Subcutaneous abdominal adipose tissue (tissue), 5 donors: Measurements from ENCODE around the gene IGDCC3.

Experiments used
- H3K27ac ChIP-seq: one replicate; pipeline ENCODE4 v1.7.0; 2013; ENCODE audit warnings: low read depth, mild to moderate bottlenecking, inconsistent platforms, low read length, moderate library complexity
- H3K27me3 ChIP-seq, 5 donors: one replicate each; pipeline ENCODE4 v1.7.0; 2013; ENCODE audit warnings: low read length in 5 of 5, inconsistent platforms in 1 of 5; ENCODE audit not compliant: control insufficient read depth in 5 of 5, insufficient read depth in 4 of 5
- H3K36me3 ChIP-seq, 5 donors: one replicate each; pipeline ENCODE4 v1.7.0; 2013; ENCODE audit warnings: low read length in 5 of 5; ENCODE audit not compliant: control insufficient read depth in 5 of 5, insufficient read depth in 5 of 5
- H3K4me1 ChIP-seq, 5 donors: one replicate each; pipeline ENCODE4 v1.7.0; 2013; ENCODE audit warnings: low read length in 5 of 5, mild to moderate bottlenecking in 3 of 5, moderate library complexity in 1 of 5; ENCODE audit not compliant: control insufficient read depth in 5 of 5, insufficient read depth in 5 of 5
- H3K4me3 ChIP-seq, 5 donors: one replicate each; pipeline ENCODE4 v1.7.0; 2013; ENCODE audit warnings: low read length in 5 of 5, low read depth in 1 of 5
- H3K9ac ChIP-seq, 5 donors: one replicate each; pipeline ENCODE4 v1.7.0; 2013; ENCODE audit warnings: low read length in 5 of 5, mild to moderate bottlenecking in 4 of 5, moderate library complexity in 3 of 5
- H3K9me3 ChIP-seq, 5 donors: one replicate each; pipeline ENCODE4 v1.7.0; 2013; ENCODE audit warnings: low read length in 5 of 5; ENCODE audit not compliant: control insufficient read depth in 5 of 5
- donor health status: healthy.
- donor health status: healthy.
- donor health status: healthy.
- donor health status: healthy.
- donor health status: healthy.

Gene IGDCC3

DNA sequence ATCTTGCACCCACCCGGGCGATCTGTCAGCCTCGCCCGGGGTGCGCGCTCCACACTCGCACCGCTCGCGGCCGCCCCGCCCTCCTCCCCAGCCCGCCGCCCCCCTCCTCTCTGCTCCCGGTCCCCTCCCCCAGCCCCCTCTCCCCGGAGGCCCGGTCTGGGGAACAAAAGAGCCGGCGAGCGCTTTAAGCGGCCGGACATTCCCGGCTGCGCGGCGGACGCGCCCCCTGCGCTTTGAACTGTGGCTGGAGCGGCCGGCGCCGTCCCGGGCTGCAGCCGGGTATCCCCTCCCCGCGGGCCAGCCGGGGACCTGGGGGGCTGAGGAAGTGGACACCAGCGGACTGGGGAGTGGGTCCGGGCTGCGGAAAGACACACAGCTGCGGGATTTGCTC is at the start of gene IGDCC3:
Gene IGDCC3 (minus strand): TSS at position 27 of the 391 bp plus-strand sequence. CDS start 214 bp downstream, outside the sequence.
- peak within 1 kb of the TSS in 1 of 5 donors; percentile 41 for H3K9ac ChIP-seq
- H3K4me1 ChIP-seq, result peaks cover 0 to 16% (median 14%) of the 10 kb centered on the region in 5 donors
- H3K9me3 ChIP-seq, result no peaks in the 10 kb centered on the region
- H3K27ac ChIP-seq, result no peak within 1 kb of the TSS
- peaks cover 18 to 43% (median 36%) of the 10 kb centered on the region in 5 donors for H3K27me3 ChIP-seq
- peak within 1 kb of the TSS in 4 of 5 donors; percentile 59 to 81 (median 62) for H3K4me3 ChIP-seq
- no peaks in the 10 kb centered on the region for H3K36me3 ChIP-seq

DNA sequence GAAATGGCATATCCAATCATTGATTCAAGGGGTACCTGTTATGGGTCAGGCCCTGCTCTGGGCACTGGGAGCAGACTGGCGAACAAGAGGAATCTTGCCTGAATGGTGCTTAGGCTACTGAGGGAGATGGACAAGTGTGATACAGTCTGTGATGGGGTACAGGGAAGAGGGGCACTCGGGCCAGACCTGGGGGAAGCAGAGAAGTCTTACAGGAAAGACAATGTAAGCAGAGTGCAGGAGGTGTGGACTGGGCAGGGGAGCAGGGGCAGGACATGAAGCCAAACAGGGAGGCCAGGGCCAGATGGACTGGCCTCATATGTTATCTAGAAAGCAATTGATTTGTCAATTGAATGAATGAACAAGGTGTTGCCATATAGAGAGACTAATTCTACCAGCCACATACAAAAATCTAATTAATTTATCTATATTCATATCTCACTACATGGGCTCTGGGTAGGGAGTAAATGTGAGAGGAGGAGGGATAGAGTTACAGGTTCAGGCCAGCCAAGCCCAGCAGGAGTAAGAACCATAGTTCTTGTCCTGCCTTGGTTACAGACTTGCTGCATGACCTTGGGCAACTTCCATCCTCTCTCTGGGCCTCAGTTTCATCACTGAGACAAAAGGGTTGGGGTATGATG is 48.5 kb upstream of the IGDCC3 start:
- no peaks in the 10 kb centered on the region for H3K36me3 ChIP-seq
- peaks cover 2 to 18% (median 14%) of the 10 kb centered on the region in 5 donors for H3K4me1 ChIP-seq
- peaks cover 0 to 10% (median 3%) of the 10 kb centered on the region in 5 donors for H3K27me3 ChIP-seq
- H3K27ac ChIP-seq, result no peak overlapping the region
- H3K9me3 ChIP-seq, result no peaks in the 10 kb centered on the region
- no peak overlapping the region for H3K9ac ChIP-seq
- H3K4me3 ChIP-seq, result no peak overlapping the region

DNA sequence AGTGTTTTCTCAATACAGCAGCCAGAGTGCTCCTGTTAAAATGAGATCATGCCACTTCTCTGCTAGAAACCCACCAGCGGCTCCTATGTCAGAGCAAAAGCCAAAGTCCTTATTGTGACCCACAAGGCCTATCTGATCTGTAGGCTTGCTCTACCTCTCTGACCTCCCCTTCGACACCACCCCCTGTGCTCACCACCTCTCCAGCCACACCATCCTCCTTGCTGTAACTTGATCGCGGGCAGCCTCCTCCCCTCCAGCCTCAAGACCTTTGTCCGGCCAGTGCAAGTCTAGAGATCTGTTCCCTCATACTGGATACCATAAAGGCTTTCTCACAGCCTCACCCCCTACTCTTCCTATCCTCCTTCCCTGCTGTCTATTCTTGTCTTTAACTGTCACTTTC is 46.9 kb upstream of the IGDCC3 start:
- H3K27me3 ChIP-seq, result peaks cover 3 to 20% (median 11%) of the 10 kb centered on the region in 5 donors
- H3K9ac ChIP-seq, result no peak overlapping the region
- H3K4me1 ChIP-seq, result peaks cover 2 to 25% (median 21%) of the 10 kb centered on the region in 5 donors
- H3K9me3 ChIP-seq, result no peaks in the 10 kb centered on the region
- H3K4me3 ChIP-seq, result no peak overlapping the region
- H3K36me3 ChIP-seq, result no peaks in the 10 kb centered on the region
- no peak overlapping the region for H3K27ac ChIP-seq

DNA sequence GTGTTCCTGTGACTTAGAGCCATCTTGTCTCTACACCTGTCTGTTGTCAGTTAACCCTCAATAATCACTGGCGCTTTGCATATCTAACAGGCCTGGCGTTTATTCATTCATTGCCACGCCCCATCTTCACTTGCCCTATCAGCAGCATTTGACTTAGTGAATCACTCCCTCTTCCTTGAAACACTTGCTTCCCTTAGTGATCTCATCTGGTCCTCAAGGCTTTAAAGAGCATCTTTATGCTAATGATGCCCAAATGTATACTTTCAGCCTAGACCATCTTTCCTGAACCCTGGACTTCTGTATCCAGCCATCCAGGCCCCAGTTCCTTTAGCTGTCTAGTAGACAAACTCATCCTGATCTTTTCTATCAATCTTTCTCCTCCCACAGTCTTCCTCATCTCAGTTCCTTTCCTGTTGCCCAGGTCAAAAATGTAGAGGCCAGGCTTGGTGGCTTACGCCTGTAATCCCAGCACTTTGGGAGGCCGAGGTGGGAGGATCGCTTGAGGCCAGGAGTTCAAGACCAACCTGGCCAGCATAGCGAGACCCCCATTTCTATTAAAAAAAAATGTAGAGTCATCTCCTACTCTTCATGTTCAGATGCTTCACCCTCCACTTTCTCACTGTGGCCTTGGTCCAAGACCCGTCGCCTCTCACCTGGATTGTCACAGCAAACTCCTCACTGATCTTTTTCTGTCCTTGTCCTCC is 46.3 kb upstream of the IGDCC3 start:
- Histone ChIP-seq H3K27me3 (peaks cover 3 to 24% (median 11%) of the 10 kb centered on the region in 5 donors), H3K9me3 (no peaks in the 10 kb centered on the region), H3K4me3 (no peak overlapping the region), H3K4me1 (peaks cover 2 to 25% (median 21%) of the 10 kb centered on the region in 5 donors), H3K27ac (no peak overlapping the region), H3K9ac (no peak overlapping the region), H3K36me3 (no peaks in the 10 kb centered on the region)

DNA sequence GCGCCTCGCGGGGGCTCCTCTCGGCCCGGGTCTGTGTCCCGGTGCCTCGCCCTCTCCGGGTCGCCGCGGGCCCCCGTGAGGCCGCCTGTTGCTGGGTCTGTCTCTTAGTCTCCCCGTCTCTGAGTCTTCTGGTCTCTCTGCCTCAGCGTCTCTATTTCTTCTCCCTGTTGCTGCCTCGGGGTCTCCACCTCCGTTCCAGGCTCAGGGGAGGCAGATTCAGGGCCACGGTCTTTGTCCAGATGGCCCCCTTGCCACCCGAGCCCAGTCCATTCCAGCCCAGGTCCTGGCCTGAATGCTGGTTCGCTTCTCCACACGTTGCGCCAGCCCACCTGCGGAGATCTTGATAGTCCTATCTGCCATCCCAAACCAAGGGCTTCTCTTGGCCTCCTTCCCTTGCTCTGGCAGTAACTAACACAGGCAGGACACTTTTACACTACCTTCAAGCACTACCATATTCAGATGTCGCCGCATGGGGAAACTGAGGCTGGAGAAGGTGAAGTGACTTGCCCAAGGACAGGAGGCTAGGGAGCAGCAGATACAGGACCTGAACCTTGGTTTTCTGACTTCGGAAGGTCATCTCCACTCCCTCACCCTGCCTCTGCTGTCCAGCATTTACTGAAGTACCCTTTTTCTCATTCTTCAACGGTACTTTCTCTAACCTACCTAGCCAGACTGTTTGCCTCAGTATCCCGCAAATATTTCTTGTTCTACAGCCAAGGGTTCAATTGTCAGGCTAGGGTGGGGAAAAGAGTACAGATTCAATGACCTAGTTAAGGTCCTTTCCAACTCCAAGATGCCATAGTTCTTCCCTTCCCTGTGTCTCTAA is 45.6 kb upstream of the IGDCC3 start:
- Histone ChIP-seq H3K27ac (no peak overlapping the region), H3K27me3 (peaks cover 4 to 27% (median 11%) of the 10 kb centered on the region in 5 donors), H3K4me1 (peaks cover 2 to 25% (median 21%) of the 10 kb centered on the region in 5 donors), H3K9ac (no peak overlapping the region), H3K4me3 (peak overlapping the region in 4 of 5 donors; percentile 29 to 55 (median 38)), H3K9me3 (no peaks in the 10 kb centered on the region), H3K36me3 (no peaks in the 10 kb centered on the region)

DNA sequence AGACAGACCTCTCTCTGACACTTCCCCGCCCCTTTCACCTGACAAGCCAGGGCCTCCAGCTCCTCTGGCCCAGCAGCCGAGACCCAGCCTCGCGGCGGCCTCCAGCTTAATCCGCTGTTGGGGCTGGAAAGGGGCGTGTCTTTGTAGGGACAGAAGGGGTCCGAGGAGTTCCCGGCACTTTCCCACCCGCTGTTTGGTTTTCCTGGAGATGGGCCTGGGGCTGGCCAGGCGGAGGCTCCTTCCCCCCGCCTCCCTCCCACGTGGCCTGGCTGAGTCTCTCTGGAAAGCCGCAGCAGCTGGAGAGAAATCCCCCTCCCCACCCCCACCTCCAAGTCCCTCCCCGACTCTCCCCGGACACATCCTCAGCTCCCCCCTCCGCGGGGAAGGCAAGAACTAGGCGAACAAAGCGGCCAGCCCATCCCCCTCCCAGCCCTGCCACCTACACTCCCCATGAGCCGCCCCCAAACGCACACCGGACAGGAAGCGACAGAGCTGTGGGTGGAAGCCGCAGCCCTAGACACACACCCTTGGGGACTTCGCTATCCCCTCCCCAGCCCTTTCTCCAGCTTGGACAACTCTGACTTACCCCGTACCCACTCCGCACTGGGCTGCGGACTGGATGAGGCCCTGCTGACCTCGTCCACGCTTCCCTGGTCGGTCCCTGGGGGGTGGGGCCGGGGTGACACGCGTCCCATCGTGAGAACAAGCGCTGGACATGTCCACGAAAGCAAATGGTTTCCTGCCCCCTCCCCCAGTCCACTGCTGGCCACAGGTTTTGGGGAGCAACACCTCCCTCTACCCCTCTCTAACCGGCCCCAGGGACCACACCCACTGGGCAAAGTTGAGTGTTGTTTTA is 43.8 kb upstream of the IGDCC3 start:
- Histone ChIP-seq H3K27ac (no peak overlapping the region), H3K4me3 (peak overlapping the region; percentile 61 to 73 (median 69)), H3K9me3 (no peaks in the 10 kb centered on the region), H3K9ac (peak overlapping the region in 4 of 5 donors; percentile 27 to 59 (median 42)), H3K36me3 (no peaks in the 10 kb centered on the region), H3K4me1 (peaks cover 2 to 25% (median 23%) of the 10 kb centered on the region in 5 donors), H3K27me3 (peaks cover 12 to 37% (median 18%) of the 10 kb centered on the region in 5 donors)

DNA sequence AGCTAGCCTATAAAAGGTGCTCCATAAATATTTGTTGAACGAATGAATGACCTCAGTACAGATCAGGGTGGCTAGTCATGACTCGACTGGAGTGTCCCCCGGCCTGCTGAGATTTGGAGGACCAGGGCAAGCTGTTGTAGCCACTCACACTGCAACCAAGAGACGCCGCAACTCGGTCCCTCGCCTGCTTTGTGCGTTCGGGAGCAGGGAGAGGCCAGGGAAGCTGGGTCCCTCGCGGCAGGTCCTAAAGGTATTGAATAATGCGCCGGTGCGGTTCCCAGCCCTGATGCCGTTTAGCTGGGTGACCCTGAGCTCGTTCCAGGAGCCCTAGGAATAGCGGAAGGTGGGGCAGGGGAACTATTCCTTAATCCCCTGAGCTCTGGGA is 43.2 kb upstream of the IGDCC3 start:
- Histone ChIP-seq H3K27ac (no peak overlapping the region), H3K36me3 (no peaks in the 10 kb centered on the region), H3K9ac (peak overlapping the region in 2 of 5 donors; percentile 50 to 52), H3K4me3 (peak overlapping the region in 4 of 5 donors; percentile 61 to 73 (median 70)), H3K9me3 (no peaks in the 10 kb centered on the region), H3K27me3 (peaks cover 12 to 41% (median 22%) of the 10 kb centered on the region in 5 donors), H3K4me1 (peaks cover 2 to 25% (median 23%) of the 10 kb centered on the region in 5 donors)

DNA sequence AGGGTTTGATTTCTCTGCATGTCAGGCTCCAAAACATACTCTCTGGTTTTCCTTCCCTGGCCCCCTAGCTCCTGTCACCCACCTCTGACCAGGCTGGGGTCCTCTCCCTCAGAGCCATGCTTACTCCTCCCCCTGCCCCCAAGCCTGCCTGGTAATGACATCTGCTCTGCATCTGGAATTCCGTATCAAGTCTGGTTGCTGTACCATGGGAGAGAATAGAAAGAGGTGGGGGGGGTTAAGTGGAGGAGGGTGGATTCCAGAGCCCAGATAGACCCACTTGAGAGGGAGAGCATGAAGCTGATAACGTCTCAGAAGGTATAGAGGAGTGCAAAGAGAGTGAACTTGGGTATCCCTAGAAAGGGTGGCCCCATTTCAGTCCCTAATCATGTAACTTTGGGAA is 40.8 kb upstream of the IGDCC3 start:
- Histone ChIP-seq H3K4me3 (no peak overlapping the region), H3K9ac (no peak overlapping the region), H3K36me3 (no peaks in the 10 kb centered on the region), H3K4me1 (peaks cover 2 to 25% (median 23%) of the 10 kb centered on the region in 5 donors), H3K27me3 (peaks cover 12 to 47% (median 28%) of the 10 kb centered on the region in 5 donors), H3K9me3 (no peaks in the 10 kb centered on the region), H3K27ac (no peak overlapping the region)

DNA sequence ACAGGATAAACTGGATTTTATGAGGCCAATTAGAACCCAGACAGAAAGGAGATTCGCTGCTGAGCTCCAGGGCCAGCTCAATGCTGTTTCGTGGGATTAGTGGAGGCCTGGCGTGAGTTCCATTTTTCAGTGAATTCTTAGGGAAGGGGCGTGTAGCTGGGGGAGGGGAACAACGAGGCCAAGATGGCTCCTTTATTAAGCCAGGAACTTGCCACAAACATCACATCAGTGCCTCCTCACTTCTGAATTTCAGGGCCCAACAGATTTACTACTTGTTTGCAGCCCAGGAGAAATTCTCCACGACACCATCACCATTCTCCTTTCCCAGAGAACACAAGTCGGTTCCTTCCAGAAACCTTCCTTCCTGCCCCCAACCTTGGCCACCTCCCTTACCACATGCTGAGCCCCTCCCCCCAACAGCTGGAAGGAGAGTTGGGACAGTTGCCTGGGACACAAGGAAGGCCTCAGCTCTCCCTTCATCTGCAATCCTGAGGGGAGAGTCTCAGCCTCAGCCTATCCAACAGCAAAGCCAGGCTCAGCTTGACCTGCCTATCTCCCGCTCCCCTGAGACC is 39.1 kb upstream of the IGDCC3 start:
- H3K9me3 ChIP-seq, result no peaks in the 10 kb centered on the region
- no peak overlapping the region for H3K4me3 ChIP-seq
- H3K9ac ChIP-seq, result no peak overlapping the region
- no peaks in the 10 kb centered on the region for H3K36me3 ChIP-seq
- H3K4me1 ChIP-seq, result peaks cover 0 to 15% (median 14%) of the 10 kb centered on the region in 5 donors
- no peak overlapping the region for H3K27ac ChIP-seq
- peaks cover 12 to 44% (median 23%) of the 10 kb centered on the region in 5 donors for H3K27me3 ChIP-seq
